Amniotic epithelial cell (primary cell): ENCODE data around the gene CNTLN.

Experiments used
- DNase-seq: peaks from one replicate; pipeline ENCODE4 v3.0.0-alpha.2; 2010; ENCODE audit warnings: low read depth

Gene CNTLN, protein sequence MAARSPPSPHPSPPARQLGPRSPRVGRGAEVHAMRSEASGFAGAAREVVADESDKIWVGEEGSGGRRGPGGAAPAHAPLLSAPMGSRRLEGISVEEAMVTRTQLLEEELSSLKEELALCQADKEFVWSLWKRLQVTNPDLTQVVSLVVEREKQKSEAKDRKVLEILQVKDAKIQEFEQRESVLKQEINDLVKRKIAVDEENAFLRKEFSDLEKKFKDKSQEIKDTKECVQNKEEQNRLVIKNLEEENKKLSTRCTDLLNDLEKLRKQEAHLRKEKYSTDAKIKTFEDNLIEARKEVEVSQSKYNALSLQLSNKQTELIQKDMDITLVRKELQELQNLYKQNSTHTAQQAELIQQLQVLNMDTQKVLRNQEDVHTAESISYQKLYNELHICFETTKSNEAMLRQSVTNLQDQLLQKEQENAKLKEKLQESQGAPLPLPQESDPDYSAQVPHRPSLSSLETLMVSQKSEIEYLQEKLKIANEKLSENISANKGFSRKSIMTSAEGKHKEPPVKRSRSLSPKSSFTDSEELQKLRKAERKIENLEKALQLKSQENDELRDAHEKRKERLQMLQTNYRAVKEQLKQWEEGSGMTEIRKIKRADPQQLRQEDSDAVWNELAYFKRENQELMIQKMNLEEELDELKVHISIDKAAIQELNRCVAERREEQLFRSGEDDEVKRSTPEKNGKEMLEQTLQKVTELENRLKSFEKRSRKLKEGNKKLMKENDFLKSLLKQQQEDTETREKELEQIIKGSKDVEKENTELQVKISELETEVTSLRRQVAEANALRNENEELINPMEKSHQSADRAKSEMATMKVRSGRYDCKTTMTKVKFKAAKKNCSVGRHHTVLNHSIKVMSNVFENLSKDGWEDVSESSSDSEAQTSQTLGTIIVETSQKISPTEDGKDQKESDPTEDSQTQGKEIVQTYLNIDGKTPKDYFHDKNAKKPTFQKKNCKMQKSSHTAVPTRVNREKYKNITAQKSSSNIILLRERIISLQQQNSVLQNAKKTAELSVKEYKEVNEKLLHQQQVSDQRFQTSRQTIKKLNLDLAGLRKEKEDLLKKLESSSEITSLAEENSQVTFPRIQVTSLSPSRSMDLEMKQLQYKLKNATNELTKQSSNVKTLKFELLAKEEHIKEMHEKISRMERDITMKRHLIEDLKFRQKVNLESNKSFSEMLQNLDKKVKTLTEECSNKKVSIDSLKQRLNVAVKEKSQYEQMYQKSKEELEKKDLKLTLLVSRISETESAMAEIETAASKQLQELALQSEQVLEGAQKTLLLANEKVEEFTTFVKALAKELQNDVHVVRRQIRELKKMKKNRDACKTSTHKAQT (N-terminal part only)

DNA sequence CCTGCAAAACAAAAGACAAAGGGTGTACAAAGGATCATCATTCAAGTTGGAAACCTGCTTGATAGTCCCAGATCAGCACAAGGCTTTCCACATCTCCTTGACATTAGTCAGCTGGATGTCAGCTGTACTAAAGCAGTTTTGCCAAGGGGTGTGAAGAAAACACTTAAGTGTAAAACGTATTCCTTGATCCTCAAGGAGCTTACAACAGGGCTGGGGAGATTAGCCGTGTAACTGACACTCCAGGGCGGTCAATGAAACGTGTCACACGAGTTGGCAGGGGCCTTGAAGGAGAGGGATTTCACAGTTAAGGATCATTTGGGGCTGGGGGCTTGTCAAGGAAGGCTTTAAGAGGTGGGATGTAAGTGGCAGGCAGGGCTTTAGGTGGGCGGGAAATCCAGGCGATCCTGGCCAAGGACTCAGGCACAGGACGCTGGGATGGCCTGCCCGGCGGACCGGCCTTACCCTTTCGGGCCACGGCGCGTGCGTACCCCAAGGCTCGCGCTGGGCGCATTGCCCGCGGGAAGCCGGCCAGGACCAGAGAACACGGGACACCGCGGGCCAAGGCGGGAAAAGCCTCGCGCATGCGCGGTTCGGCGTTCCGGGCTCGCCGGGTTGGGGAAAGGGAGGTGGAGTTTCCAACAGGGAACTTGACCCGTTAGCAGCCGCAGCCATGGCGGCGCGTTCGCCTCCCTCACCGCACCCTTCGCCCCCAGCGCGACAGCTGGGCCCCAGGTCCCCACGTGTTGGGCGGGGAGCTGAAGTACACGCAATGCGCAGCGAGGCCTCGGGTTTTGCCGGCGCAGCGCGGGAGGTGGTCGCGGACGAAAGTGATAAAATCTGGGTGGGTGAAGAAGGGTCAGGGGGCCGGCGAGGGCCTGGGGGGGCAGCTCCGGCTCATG is at the start of gene CNTLN:
TSS of gene CNTLN (plus strand) at position 645 of the 899 bp plus-strand sequence. CDS start at position 671, 26 bp downstream.
- DNase-seq: peak; percentile 82

DNA sequence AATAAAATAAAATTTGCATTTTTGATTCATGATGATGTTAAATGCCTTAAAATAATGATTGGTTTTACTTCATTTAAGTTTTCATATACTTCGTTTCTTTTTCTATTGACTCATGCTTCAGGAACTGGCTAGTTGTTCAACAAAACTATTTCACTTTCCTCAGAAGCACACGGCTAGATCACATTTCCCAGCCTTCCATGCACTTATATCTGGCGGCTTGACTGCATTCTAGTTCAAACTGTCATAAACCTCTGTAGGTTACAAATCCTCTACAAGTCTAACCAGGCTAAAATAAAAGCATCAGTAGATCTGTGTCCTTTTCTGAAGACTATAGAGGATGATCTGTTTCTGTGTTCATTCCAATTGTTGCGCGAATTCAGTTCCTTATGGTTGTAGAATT is 46.3 kb upstream of the CNTLN start:
- no peak for DNase-seq

DNA sequence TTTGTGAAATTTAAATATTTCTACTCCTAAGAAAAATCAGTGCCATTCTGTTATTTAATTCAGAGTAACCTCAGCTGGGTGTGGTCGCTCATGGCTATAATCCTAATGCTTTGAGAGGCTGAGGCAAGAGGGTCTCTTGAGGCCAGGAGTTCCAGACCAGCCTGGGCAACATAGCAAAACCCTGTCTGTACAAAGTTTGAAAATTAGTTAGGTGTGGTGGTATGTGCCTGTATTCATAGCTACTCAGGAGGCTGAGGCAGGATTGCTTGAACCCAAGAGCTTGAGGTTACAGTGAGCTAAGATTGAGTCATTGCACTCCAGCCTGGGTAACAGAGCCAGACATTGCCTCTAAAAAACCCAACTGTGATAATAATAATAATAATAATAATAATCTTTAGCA is 44.8 kb upstream of the CNTLN start:
- no peak for DNase-seq

DNA sequence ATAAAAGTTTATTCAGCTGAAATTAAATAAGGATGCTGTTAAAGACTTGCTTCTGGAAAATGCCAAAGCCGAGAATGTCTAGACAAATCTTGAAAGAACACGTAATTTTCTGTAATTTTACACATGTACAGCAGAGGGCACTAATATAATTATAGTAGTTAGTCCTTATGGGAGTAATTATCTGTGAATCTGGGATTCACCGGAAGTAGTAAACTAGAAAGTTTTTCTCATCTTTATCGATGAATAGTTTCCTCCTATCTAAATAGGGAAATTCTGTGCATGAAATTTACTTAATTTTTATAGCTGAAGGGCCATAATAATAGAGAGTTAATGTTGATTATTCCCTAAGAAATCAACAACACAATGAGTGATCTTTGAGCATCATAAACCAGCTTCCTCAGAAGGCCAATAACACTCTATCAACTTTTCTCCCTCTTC is 18.4 kb upstream of the CNTLN start:
- DNase-seq: peak; percentile 53

DNA sequence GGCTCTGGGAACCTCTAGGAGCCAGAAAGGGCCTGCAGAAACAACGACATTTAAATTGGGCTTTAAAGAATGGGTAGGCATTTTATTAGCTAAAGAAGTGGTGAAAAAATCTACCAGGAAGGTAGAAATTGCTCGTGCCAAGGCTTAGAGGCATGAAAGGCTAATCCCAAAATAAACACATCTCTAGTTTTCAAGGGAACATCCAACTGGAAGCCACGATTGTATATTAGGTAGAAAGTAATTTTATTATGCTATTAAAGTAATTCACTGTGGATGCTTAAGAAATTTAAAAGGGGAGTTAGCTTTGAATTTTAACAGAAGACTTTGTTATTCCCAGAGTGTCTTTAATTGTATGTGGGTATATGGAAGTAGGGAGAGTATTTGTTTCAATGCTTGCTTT is 17.5 kb upstream of the CNTLN start:
- DNase-seq: no peak

DNA sequence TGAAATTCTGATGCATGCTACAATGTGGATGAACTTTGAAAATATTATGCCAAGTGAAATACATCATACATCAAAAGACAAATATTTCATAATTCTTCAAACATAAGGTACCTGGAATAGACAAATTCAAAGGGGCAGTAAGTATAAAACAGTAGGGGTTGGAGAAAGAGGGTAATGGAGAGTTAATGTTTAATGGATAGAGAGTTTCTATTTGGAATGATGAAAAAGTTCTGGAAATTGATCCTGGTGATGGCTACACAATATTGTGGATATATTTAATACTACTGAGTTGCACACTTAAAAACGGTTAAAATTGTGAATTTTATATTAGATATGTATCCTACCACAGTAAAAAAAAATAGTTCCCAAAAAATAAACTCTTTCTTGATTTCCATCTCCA is 14.6 kb upstream of the CNTLN start:
- no peak for DNase-seq

DNA sequence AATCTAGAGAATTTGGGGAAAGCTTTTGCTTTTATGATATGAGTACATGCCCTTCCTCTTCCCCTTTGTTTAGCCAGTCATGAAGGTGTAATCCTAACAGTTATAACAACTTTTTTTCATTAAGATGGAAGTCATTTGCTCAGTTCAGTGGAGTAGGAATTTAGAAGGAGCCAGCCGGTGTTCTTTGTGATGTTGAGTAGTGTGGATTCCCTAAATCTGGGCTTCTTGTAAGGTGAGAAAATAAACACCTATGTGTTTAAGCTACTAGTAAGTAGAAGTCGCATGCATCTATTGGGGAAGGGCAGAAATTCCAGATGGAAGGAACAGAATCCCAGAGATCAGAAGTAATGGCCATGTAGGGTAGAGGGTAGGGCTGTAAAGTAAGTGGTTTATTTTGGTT is 13.6 kb upstream of the CNTLN start:
- no peak for DNase-seq

DNA sequence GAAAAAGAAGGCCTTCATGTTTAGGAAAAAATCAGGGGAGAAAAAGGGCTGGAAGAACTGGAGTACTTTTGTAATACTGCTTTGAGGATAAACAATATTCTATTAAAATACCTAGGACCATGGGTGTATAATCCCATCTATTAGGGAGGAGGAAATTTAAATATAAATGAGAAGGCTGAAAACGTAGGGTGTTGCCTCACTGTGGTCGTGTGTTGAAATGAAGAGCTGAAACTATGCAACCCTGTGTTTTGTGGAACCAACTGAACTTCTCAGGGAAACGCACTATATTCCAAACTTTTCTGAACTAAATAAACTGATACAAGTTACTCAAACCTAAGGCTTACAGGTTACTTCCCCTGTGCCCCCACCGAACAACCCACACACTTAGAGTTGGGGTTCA is 4.5 kb upstream of the CNTLN start:
- peak; percentile 8 for DNase-seq

DNA sequence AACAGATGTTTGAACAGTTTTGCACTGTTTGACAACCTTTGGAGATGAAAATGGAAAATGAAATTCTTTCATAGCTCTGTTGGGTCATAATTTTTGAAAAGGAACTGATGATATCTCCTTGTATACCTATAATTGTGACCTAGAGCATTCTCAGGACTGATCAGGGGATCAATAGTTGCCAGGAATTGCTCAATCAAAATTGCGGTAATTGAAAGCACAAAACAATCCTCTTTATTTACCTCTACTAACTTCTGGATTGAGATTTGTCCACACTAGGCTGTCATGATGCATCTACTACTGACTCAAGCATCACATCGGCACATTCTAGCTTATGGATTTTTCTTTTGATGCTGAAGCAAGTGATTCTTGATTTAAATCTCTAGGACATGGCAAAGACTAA is 4.1 kb upstream of the CNTLN start:
- DNase-seq: no peak

DNA sequence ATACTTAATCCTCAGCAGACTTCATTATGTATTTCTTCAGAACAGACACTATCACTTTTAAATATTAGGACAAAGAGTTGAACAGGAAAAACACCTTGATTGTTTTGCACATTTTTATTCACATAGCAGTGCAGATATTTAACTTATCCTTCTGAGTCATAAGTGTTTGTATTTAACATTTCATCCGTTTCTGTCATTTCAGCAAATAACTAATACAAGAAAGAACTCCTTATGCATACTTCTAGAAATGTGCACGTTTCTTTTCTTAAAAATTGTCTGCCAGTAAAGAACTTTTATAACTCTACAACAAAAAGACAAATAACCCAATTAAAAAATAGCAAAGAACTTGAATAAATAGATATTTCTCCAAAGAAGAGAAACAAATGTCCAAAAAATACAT is 3.3 kb upstream of the CNTLN start:
- DNase-seq: no peak

DNA sequence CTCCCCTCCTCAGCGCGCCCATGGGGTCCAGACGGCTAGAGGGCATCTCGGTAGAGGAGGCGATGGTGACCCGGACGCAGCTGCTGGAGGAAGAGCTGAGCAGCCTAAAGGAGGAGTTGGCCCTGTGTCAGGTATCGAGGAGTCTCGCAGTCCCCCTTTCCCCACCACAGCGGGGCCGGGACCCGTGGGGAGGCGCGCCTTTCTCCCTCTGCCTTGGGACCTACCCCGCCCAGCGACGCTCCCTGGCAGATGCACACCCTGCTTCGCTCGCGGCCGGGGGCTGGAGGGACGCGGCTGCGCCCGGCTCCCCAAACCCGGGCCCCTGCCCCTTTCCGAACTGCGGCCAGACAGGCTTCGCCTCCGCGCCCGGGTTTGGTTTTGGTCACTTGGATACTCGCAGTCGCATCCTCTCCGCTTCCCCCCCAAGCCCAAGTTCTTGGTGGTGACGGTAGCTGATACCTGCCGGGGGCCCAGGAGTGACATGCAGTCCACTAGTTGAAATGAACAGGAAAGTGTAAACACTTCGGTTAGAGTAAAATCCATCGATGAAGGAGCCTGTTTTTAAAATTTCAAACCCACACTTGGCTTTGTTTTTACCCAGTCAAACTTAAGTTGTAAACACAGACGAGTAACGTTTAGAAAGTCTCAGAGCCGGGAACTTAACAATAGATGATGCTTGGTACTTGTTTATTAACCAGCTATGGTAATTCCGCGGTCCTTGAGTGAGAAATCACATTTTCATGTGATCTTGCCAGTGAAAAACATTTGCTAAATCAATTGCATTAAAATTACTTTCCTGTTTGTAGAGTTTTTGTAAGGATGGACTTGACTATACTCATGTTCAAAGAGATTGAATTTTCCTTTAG is 688 bp downstream of the CNTLN start:
- DNase-seq: peak; percentile 28

DNA sequence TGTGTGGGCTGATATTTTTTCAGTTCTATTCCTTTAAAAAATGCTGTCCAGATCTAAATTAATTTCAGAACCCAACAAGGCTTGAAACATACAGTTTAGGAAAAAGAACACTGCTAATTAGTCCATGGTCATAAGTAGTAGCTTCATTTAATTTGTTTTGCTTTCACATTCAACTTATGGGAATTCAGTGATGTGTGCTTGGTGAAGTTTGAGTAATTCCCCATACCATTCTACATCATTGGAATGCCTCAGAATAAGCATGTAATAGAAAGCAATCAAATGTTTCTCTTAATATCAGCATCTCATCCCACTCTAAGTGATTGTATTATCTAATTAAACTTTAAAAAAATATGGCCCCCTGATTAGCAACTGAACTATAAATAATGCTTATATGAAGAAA is 2.7 kb downstream of the CNTLN start:
- peak; percentile 17 for DNase-seq

DNA sequence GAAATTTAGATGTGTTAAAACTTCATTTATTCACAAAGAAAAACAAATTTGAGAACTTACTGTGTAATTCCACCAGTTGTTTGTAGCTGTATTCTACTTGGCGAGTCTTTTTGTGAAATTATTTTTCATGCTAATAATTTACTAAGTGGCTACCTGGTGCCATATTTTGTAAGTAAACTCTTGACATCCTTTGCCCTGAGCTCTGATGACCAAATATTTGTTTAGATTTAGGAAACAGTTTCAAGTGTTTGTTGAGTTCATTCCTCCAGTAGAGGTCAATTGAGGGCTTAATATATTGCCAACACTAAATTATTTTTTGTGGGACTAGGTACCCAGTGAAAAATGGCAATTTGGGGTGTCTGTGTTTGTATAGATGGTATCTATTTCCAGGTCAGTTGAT is 3.7 kb downstream of the CNTLN start:
- no peak for DNase-seq

DNA sequence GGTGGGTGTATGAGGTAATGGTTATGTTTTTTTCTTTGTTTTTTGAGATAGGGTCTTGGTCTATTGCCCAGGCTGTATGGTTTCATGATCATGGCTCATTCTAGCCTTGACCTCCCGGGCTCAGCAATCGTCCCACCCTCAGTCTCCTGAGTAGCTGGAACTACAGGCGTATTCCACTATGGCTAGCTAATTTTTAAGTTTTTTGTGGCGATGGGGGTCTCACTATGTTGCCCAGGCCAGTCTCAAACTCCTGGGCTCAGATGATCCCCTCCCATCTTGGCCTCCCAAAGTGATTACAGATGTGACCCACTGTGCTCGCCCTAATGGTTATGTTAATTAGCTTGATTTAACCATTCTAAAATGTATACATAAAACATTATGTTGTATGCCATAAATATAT is 5.6 kb downstream of the CNTLN start:
- no peak for DNase-seq

DNA sequence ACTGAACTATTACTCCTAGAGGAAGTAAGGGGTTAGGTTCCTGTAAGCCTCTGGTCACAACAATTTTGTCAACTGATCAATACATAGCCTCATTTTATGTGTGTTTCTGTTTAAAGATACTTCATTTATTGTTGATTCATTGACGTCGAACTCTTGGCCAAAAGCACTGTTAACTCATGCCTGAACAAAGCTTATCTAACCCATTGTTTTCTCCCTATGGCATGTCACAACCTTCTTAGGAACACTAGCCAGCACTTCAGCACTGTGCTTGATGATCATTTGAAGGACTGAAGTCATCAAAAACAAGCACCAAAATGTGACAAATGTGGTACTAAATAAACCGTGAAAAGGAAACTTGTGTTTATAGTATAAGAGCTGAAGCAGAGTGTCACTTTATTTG is 13.5 kb downstream of the CNTLN start:
- no peak for DNase-seq

DNA sequence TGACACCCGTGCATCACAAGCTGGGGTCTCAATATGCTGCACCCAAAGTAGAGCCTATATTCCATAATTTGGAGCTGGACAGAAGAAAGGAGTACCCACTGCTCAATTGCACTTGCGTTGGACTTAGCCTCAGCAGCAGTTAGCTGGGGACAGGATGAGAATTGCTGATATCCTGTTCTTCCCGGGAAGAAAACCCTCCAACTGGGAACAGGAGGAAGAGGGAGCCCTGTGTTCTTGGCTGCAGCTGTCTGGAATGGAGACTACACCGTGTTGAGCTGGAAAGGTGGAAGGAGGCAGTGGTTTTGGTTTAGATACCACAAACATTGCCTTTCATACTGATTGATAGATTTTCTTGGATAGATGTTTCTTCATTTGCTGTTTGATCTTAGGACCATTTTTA is 24.6 kb downstream of the CNTLN start:
- DNase-seq: no peak

DNA sequence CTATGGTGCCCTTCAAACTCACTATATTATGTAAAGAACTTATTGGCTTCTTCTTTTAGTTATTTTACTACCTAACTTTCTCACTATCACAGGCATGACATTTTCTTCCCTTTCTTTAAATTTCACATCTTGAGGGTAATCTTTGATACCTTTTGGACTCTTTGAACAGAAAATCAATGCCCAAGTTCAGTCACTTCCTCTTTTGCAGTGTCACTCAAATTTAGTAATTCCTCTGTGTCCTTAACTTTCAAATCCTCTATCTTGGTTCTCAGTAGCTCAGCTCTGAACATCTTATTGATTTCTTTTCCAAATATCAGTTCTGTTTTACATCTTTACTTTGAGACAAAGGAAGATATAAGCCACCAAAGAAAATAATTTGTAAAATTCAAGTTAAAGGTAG is 25.5 kb downstream of the CNTLN start:
- DNase-seq: no peak

DNA sequence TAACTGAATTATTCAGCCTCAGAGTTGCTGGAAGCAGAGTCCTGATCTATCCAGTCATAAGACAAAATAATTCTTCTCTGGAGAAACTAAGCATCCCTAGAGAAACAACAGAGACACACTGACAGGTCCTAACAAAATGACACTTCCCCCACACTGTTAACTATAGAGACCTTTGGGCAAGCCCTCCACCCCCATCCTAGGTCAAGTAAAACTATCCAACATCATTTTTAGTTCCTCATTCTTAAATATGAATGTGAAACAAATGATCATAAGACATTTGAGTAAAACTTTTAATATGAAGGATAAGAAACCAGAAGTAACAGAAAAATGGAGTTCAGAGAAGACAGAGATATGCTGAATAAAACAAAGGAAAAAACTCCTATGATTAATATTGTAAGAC is 30.9 kb downstream of the CNTLN start:
- DNase-seq: no peak

DNA sequence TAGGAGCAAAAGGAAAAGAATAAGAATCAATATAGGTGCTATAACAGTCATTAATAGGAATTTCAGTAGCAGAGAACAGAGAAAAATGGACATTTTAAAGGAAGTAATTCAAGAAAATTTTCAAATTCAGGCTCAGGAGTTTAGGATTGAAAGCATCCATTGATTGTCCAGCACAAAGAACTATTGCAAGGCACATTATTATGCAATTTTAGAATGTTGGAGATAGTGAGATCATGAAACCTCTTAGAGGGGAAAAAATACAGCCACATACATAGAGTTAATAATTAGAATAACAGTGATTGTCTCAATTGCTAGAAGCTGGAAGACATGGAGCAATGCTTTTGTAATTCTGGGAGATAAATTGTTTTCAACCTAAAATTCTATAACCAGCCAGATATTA is 31.5 kb downstream of the CNTLN start:
- no peak for DNase-seq
